ENCODE measurements around the gene HBA1. TPM values are rescaled to one million over a fixed set of nuclear protein-coding genes. Genes with fewer than 3 reads are reported as not detected.
"Not testable (repeated sequence)": the region's sequence is repeated elsewhere in the genome, so short reads cannot be mapped to it uniquely, and the experiment has no call there.

Gene HBA1
- total RNA-seq, 5 donors from 2014 or later (not counting 1 experiment from before 2014, with no cell fraction given) = 5.5 to 6.4 (median 6.0) TPM; not detected in 2

- Histone ChIP-seq H3K36me3 (ENCODE audit: control insufficient read depth in 2 of 2, extremely low read depth in 1 of 2, insufficient read depth in 1 of 2, low read length in 1 of 2) (no peaks in the 10 kb centered on the region), H3K9me3 (no peaks in the 10 kb centered on the region), H3K27ac (ENCODE audit: low read length) (no peak overlapping the region), H3K4me3 (ENCODE audit: control insufficient read depth in 1 of 2, extremely low read depth in 1 of 2, low read length in 1 of 2) (no peak overlapping the region), H3K27me3 (replicated peaks in 1 of 2; ENCODE audit: control insufficient read depth in 2 of 2, extremely low read depth in 1 of 2, insufficient read depth in 2 of 2, low read length in 1 of 2) (peaks cover 6 to 47% of the 10 kb centered on the region in 2 experiments), H3K4me1 (ENCODE audit: control insufficient read depth in 1 of 2, extremely low read depth in 1 of 2, insufficient read depth in 2 of 2, low read length in 2 of 2) (peaks cover 2 to 10% of the 10 kb centered on the region in 2 experiments)
- Mint-ChIP-seq H3K27me3 (peaks cover 17 to 35% of the 10 kb centered on the region in 2 donors), H3K27ac (no peak overlapping the region), H3K36me3 (no peaks in the 10 kb centered on the region), H3K4me3 (peak overlapping the region; percentile 13 to 80 (median 58)), H3K4me1 (peaks cover 7 to 9% (median 8%) of the 10 kb centered on the region in 3 donors), H3K9me3 (no peaks in the 10 kb centered on the region)
- no CpG with 5 or more reads among the region's 7 CpGs for WGBS (ENCODE audit: insufficient coverage)
- CTCF ChIA-PET = no interaction called here
- DNase-seq = no peak
- POLR2A ChIA-PET = no interaction called here
- no peak for ATAC-seq (replicated peaks in 1 of 4)
These were observed 21.5 kb upstream of the HBA1 start for GRCh38 chr16:155031-155398.

GRCh38 chr16:159136-159849, 17.2 kb upstream of the HBA1 start:
- no peak overlapping the region for H3K4me3 Mint-ChIP-seq
- ATAC-seq (replicated peaks in 1 of 4) (no peak), DNase-seq (no peak)
- H3K9me3 ChIP-seq = no peaks in the 10 kb centered on the region
- no peaks in the 10 kb centered on the region for H3K9me3 Mint-ChIP-seq
- H3K27me3 Mint-ChIP-seq = peaks cover 29 to 43% of the 10 kb centered on the region in 2 donors
- peaks cover 7 to 8% (median 7%) of the 10 kb centered on the region in 3 donors for H3K4me1 Mint-ChIP-seq
- peaks cover 2 to 60% of the 10 kb centered on the region in 2 experiments for H3K27me3 ChIP-seq (replicated peaks in 1 of 2; ENCODE audit: control insufficient read depth in 2 of 2, extremely low read depth in 1 of 2, insufficient read depth in 2 of 2, low read length in 1 of 2)
- ChIA-PET CTCF (no interaction called here), POLR2A (no interaction called here)
- no peaks in the 10 kb centered on the region for H3K36me3 ChIP-seq (ENCODE audit: control insufficient read depth in 2 of 2, extremely low read depth in 1 of 2, insufficient read depth in 1 of 2, low read length in 1 of 2)
- no peak overlapping the region for H3K4me3 ChIP-seq (ENCODE audit: control insufficient read depth in 1 of 2, extremely low read depth in 1 of 2, low read length in 1 of 2)
- no peak overlapping the region for H3K27ac ChIP-seq (ENCODE audit: low read length)
- H3K27ac Mint-ChIP-seq = no peak overlapping the region
- no peaks in the 10 kb centered on the region for H3K36me3 Mint-ChIP-seq
- H3K4me1 ChIP-seq (ENCODE audit: control insufficient read depth in 1 of 2, extremely low read depth in 1 of 2, insufficient read depth in 2 of 2, low read length in 2 of 2) = peaks cover 2 to 8% of the 10 kb centered on the region in 2 experiments
- 51% methylated on average over 4 of the region's 6 CpGs for WGBS (ENCODE audit: insufficient coverage)

- ATAC-seq (replicated peaks in 1 of 4); H3K27ac ChIP-seq (ENCODE audit: low read length); H3K4me3 Mint-ChIP-seq; H3K4me3 ChIP-seq (ENCODE audit: control insufficient read depth in 1 of 2, extremely low read depth in 1 of 2, low read length in 1 of 2); H3K36me3 ChIP-seq (ENCODE audit: control insufficient read depth in 2 of 2, extremely low read depth in 1 of 2, insufficient read depth in 1 of 2, low read length in 1 of 2); H3K9me3 ChIP-seq; H3K4me1 Mint-ChIP-seq; CTCF ChIA-PET; POLR2A ChIA-PET; H3K36me3 Mint-ChIP-seq; H3K9me3 Mint-ChIP-seq; DNase-seq; H3K27ac Mint-ChIP-seq; H3K4me1 ChIP-seq (ENCODE audit: control insufficient read depth in 1 of 2, extremely low read depth in 1 of 2, insufficient read depth in 2 of 2, low read length in 2 of 2): not testable (repeated sequence)
- WGBS (ENCODE audit: insufficient coverage) = 79% methylated on average over 10 of the region's 20 CpGs
- H3K27me3 ChIP-seq (replicated peaks in 1 of 2; ENCODE audit: control insufficient read depth in 2 of 2, extremely low read depth in 1 of 2, insufficient read depth in 2 of 2, low read length in 1 of 2) = peaks cover 0 to 55% of the 10 kb centered on the region in 2 experiments
- peaks cover 23 to 40% of the 10 kb centered on the region in 2 donors for H3K27me3 Mint-ChIP-seq
These were observed 16.2 kb upstream of the HBA1 start for GRCh38 chr16:160242-160641.

- Mint-ChIP-seq H3K36me3 (no peaks in the 10 kb centered on the region), H3K4me3 (no peak overlapping the region), H3K27me3 (peaks cover 23 to 41% of the 10 kb centered on the region in 2 donors), H3K9me3 (no peaks in the 10 kb centered on the region), H3K4me1 (peaks cover 0 to 8% (median 5%) of the 10 kb centered on the region in 3 donors), H3K27ac (no peak overlapping the region)
- WGBS (ENCODE audit: insufficient coverage) = 59% methylated on average over 14 of the region's 18 CpGs
- Histone ChIP-seq H3K4me1 (ENCODE audit: control insufficient read depth in 1 of 2, extremely low read depth in 1 of 2, insufficient read depth in 2 of 2, low read length in 2 of 2) (peaks cover 3 to 9% of the 10 kb centered on the region in 2 experiments), H3K9me3 (no peaks in the 10 kb centered on the region), H3K36me3 (ENCODE audit: control insufficient read depth in 2 of 2, extremely low read depth in 1 of 2, insufficient read depth in 1 of 2, low read length in 1 of 2) (no peaks in the 10 kb centered on the region), H3K27ac (ENCODE audit: low read length) (no peak overlapping the region), H3K27me3 (replicated peaks in 1 of 2; ENCODE audit: control insufficient read depth in 2 of 2, extremely low read depth in 1 of 2, insufficient read depth in 2 of 2, low read length in 1 of 2) (peaks cover 0 to 56% of the 10 kb centered on the region in 2 experiments), H3K4me3 (ENCODE audit: control insufficient read depth in 1 of 2, extremely low read depth in 1 of 2, low read length in 1 of 2) (no peak overlapping the region)
- no peak for DNase-seq
- no peak for ATAC-seq (replicated peaks in 1 of 4)
- ChIA-PET CTCF (no interaction called here), POLR2A (no interaction called here)
These were observed 15.7 kb upstream of the HBA1 start for GRCh38 chr16:160691-161190.

GRCh38 chr16:162271-162991, 14.0 kb upstream of the HBA1 start:
- Mint-ChIP-seq H3K4me1 (peaks cover 0 to 17% (median 9%) of the 10 kb centered on the region in 3 donors), H3K27me3 (peaks cover 28 to 43% of the 10 kb centered on the region in 2 donors)
- POLR2A ChIA-PET = no interaction called here

GRCh38 chr16:163139-163538, 13.3 kb upstream of the HBA1 start:
- H3K4me1 ChIP-seq (ENCODE audit: control insufficient read depth in 1 of 2, extremely low read depth in 1 of 2, insufficient read depth in 2 of 2, low read length in 2 of 2) = peaks cover 4 to 21% of the 10 kb centered on the region in 2 experiments
- H3K4me3 Mint-ChIP-seq; H3K4me3 ChIP-seq (ENCODE audit: control insufficient read depth in 1 of 2, extremely low read depth in 1 of 2, low read length in 1 of 2); ATAC-seq (replicated peaks in 1 of 4); POLR2A ChIA-PET; H3K27ac ChIP-seq (ENCODE audit: low read length); H3K36me3 Mint-ChIP-seq; H3K36me3 ChIP-seq (ENCODE audit: control insufficient read depth in 2 of 2, extremely low read depth in 1 of 2, insufficient read depth in 1 of 2, low read length in 1 of 2); H3K9me3 ChIP-seq; H3K27ac Mint-ChIP-seq; DNase-seq; CTCF ChIA-PET; H3K9me3 Mint-ChIP-seq: not testable (repeated sequence)
- Mint-ChIP-seq H3K27me3 (peaks cover 31 to 47% of the 10 kb centered on the region in 2 donors), H3K4me1 (peaks cover 0 to 17% (median 9%) of the 10 kb centered on the region in 3 donors)
- H3K27me3 ChIP-seq (replicated peaks in 1 of 2; ENCODE audit: control insufficient read depth in 2 of 2, extremely low read depth in 1 of 2, insufficient read depth in 2 of 2, low read length in 1 of 2) = peaks cover 4 to 69% of the 10 kb centered on the region in 2 experiments
- WGBS (ENCODE audit: insufficient coverage) = no CpG with 5 or more reads among the region's 10 CpGs

More at GRCh38 chr16:162271-162991, 14.0 kb upstream of the HBA1 start:
- no peak overlapping the region for H3K4me3 Mint-ChIP-seq
- WGBS (ENCODE audit: insufficient coverage) = 88% methylated on average over 9 of the region's 13 CpGs
- H3K36me3 Mint-ChIP-seq = no peaks in the 10 kb centered on the region
- H3K27me3 ChIP-seq (replicated peaks in 1 of 2; ENCODE audit: control insufficient read depth in 2 of 2, extremely low read depth in 1 of 2, insufficient read depth in 2 of 2, low read length in 1 of 2) = peaks cover 4 to 62% of the 10 kb centered on the region in 2 experiments
- H3K27ac Mint-ChIP-seq = no peak overlapping the region
- no peaks in the 10 kb centered on the region for H3K9me3 Mint-ChIP-seq
- peaks cover 4 to 21% of the 10 kb centered on the region in 2 experiments for H3K4me1 ChIP-seq (ENCODE audit: control insufficient read depth in 1 of 2, extremely low read depth in 1 of 2, insufficient read depth in 2 of 2, low read length in 2 of 2)
- H3K27ac ChIP-seq (ENCODE audit: low read length) = no peak overlapping the region
- H3K36me3 ChIP-seq (ENCODE audit: control insufficient read depth in 2 of 2, extremely low read depth in 1 of 2, insufficient read depth in 1 of 2, low read length in 1 of 2) = no peaks in the 10 kb centered on the region
- CTCF ChIA-PET = no interaction called here
- H3K4me3 ChIP-seq (ENCODE audit: control insufficient read depth in 1 of 2, extremely low read depth in 1 of 2, low read length in 1 of 2) = no peak overlapping the region
- ATAC-seq (replicated peaks in 1 of 4) (no peak), DNase-seq (no peak)
- no peaks in the 10 kb centered on the region for H3K9me3 ChIP-seq

Measured in T-cell (primary cell).